Esophagus (tissue), 2 donors: ENCODE data around the gene TTYH3. TPM values are rescaled to one million over a fixed set of nuclear protein-coding genes. Genes with fewer than 3 reads are reported as not detected.

ENCODE experiments used
- H3K27ac ChIP-seq, 2 donors: one replicate each; pipeline ENCODE4 v1.5.1; 2013; ENCODE audit warnings: low read depth in 2 of 2, mild to moderate bottlenecking in 2 of 2, inconsistent platforms in 1 of 2, low read length in 1 of 2, moderate library complexity in 1 of 2
- H3K27me3 ChIP-seq, 2 donors: one replicate each; pipeline ENCODE4 v1.6.1; 2013; ENCODE audit warnings: low read length in 2 of 2, control low read depth in 1 of 2, mild to moderate bottlenecking in 1 of 2; ENCODE audit not compliant: insufficient read depth in 2 of 2, control insufficient read depth in 1 of 2
- H3K36me3 ChIP-seq, 2 donors: one replicate each; pipeline ENCODE4 v1.6.1; 2013; ENCODE audit warnings: low read length in 1 of 2; ENCODE audit not compliant: control insufficient read depth in 2 of 2, insufficient read depth in 2 of 2
- H3K4me1 ChIP-seq, 2 donors: one replicate each; pipeline ENCODE4 v1.6.1; 2013; ENCODE audit warnings: low read length in 1 of 2; ENCODE audit not compliant: control insufficient read depth in 2 of 2, insufficient read depth in 2 of 2
- H3K4me3 ChIP-seq, 2 donors: one replicate each; pipeline ENCODE4 v1.5.1; 2013; ENCODE audit warnings: low read length in 2 of 2, mild to moderate bottlenecking in 2 of 2, low read depth in 1 of 2, moderate library complexity in 1 of 2
- H3K9me3 ChIP-seq, 2 donors: one replicate each; pipeline ENCODE4 v1.6.1; 2013; ENCODE audit warnings: mild to moderate bottlenecking in 2 of 2, low read depth in 1 of 2, low read length in 1 of 2, moderate library complexity in 1 of 2; ENCODE audit not compliant: control insufficient read depth in 2 of 2, insufficient read depth in 1 of 2
- WGBS, 2 donors: extraction: QIAGEN DNeasy Blood & Tissue Kit; methylation state at CpG; one replicate each; pipeline ENCODE4 v1.1.7; 2013; 5-methylcytosine and 5-hydroxymethylcytosine counted together
- polyA plus RNA-seq, 2 donors: library from polyadenylated mRNA; stranded (reverse); fragments of 200-250 nt; gene quantifications; one replicate each; pipeline ENCODE4 v1.2.3, GENCODE V29; 2013
- donor health status: healthy with polysubstance abuse.
- donor health status: Bipolar disorder and iron deficiency.

Gene TTYH3
- polyA plus RNA-seq, 2 donors = 3.5 to 3.8 TPM

DNA sequence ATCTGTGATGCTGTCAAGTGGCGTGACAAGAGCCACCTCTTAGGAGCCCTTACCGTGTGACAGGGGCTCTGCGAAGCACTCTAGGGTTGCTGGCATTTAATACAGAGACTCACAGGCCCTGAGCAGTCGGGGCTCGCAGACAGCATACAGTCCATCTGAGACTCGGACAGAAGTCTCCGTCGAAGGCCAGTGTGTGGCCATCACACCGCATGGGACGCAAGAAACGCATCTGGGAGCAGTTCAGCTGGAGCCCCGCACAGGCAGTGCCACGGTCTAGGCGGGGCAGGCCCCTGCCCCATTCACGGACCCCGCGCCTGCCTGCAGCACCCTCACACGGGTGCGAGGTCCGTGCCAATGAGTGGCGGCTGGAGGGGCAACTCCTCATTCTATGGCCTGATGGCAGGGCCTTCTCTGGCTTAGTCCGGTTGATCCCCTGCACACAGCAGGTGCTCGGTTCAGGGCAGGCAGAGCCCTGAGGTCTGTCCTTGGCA, 39.4 kb upstream of the TTYH3 start:
- no peak overlapping the region for H3K27ac ChIP-seq
- no peaks in the 10 kb centered on the region for H3K27me3 ChIP-seq
- no peaks in the 10 kb centered on the region for H3K9me3 ChIP-seq
- H3K36me3 ChIP-seq = peaks cover 4 to 33% of the 10 kb centered on the region in 2 donors
- H3K4me3 ChIP-seq = no peak overlapping the region
- no peaks in the 10 kb centered on the region for H3K4me1 ChIP-seq
- 95 to 97% methylated on average over 23 of the region's 23 CpGs for WGBS, 2 donors

DNA sequence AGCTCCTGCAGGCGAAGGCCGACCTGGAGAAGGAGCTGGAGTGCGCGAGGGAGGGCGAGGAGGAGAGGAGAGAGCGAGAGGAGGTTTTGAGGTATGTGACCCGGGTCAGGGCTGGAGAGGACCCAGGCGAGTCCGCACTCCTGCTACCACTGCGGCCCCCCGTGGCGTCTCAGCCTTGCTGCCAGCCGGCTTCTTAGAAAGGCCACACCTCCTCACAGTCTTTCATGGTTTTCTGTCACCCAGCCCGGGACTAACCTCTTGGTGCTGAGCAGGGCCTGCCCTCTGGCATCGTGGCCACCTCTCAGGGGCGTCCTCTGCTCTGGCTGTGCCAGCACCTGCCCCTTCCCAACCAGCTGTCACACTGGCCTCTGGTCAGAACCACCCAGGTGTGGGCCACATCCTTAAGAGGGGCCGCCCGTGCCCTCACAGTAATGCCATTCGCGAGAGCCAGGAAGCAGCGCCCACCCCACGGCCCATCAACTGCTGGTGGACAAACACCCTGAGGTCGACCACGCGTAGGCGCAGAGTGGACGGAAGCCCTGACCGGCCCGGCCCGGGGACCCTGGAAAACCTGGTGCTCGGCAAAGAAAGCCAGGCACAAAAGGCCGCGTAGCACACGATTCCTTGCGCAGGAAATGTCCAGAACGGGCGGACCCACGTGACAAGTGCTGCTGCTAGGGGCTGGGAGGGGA, 38.6 kb upstream of the TTYH3 start:
- peaks cover 4 to 30% of the 10 kb centered on the region in 2 donors for H3K36me3 ChIP-seq
- no peak overlapping the region for H3K4me3 ChIP-seq
- H3K27ac ChIP-seq = no peak overlapping the region
- H3K4me1 ChIP-seq = no peaks in the 10 kb centered on the region
- no peaks in the 10 kb centered on the region for H3K27me3 ChIP-seq
- WGBS, 2 donors = 95 to 97% methylated on average over 38 of the region's 38 CpGs
- H3K9me3 ChIP-seq = no peaks in the 10 kb centered on the region

- 88 to 89% methylated on average over 10 of the region's 10 CpGs for WGBS, 2 donors
- Histone ChIP-seq H3K27ac (no peak overlapping the region), H3K4me1 (no peaks in the 10 kb centered on the region), H3K4me3 (no peak overlapping the region), H3K9me3 (no peaks in the 10 kb centered on the region), H3K27me3 (no peaks in the 10 kb centered on the region), H3K36me3 (peaks cover 4 to 37% of the 10 kb centered on the region in 2 donors)
These were observed 37.2 kb upstream of the TTYH3 start for GRCh38 chr7:2594599-2594998.

DNA sequence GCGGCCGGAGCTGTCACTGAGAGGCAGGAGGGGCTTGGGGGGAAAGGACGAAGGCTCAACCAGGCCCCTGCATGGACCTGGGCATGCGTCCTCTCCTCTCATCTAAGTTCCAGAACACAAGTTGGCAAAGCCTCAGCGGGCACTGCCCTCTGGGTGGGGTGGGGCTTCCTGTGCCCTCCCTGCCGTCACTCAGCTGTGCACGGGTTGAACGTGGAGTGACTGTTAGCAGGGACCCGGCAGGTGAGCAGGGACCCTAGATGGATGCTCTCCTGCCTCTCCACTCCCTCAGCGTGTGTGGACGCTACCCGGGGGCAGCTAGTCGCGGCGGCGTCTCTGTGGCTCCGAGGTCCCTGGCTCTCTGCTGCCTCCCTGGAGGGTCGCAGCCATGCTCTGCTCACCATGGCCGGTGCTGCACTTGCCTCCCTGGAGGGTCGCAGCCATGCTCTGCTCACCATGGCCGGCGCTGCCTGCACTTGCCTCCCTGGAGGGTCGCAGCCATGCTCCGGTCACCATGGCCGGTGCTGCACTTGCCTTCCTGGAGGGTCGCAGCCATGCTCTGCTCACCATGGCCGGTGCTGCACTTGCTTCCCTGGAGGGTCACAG, 36.4 kb upstream of the TTYH3 start:
- H3K27me3 ChIP-seq = no peaks in the 10 kb centered on the region
- no peaks in the 10 kb centered on the region for H3K9me3 ChIP-seq
- H3K4me3 ChIP-seq = no peak overlapping the region
- WGBS, 2 donors = 87 to 94% methylated on average over 27 of the region's 27 CpGs
- no peak overlapping the region for H3K27ac ChIP-seq
- peaks cover 4 to 35% of the 10 kb centered on the region in 2 donors for H3K36me3 ChIP-seq
- no peaks in the 10 kb centered on the region for H3K4me1 ChIP-seq

GRCh38 chr7:2596464-2597272, 35.1 kb upstream of the TTYH3 start:
- no peak overlapping the region for H3K27ac ChIP-seq
- no peak overlapping the region for H3K4me3 ChIP-seq
- peaks cover 4 to 41% of the 10 kb centered on the region in 2 donors for H3K36me3 ChIP-seq
- H3K4me1 ChIP-seq = no peaks in the 10 kb centered on the region
- H3K27me3 ChIP-seq = no peaks in the 10 kb centered on the region
- H3K9me3 ChIP-seq = no peaks in the 10 kb centered on the region
- 80 to 87% methylated on average over 22 of the region's 22 CpGs for WGBS, 2 donors

DNA sequence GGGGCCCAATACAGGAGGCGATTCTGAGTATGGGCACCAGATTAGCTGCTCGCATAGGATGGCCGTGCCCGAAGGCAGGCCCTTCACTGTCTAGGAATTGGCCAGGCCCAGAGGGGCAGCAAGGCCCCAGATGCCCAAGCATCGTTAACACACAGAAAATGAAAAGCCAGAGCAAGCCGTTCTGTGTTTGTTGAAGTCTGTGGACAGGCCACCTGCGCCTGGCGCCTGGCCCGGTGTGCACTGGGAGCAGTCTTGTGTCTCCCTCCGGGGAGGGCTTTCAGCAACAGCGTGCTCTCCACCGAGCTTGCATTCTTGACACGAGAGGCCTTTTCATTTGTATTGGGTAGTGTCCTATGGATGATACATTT, 34.5 kb upstream of the TTYH3 start:
- peaks cover 4 to 37% of the 10 kb centered on the region in 2 donors for H3K36me3 ChIP-seq
- 92 to 93% methylated on average over 13 of the region's 13 CpGs for WGBS, 2 donors

GRCh38 chr7:2598154-2598823, 33.5 kb upstream of the TTYH3 start:
- Histone ChIP-seq H3K36me3 (peaks cover 4 to 28% of the 10 kb centered on the region in 2 donors), H3K27me3 (no peaks in the 10 kb centered on the region), H3K4me1 (no peaks in the 10 kb centered on the region), H3K4me3 (no peak overlapping the region), H3K9me3 (no peaks in the 10 kb centered on the region), H3K27ac (no peak overlapping the region)
- WGBS, 2 donors = 90 to 93% methylated on average over 29 of the region's 29 CpGs

More for the DNA sequence above, 34.5 kb upstream of the TTYH3 start:
- Histone ChIP-seq H3K27ac (no peak overlapping the region), H3K4me1 (no peaks in the 10 kb centered on the region), H3K4me3 (no peak overlapping the region), H3K27me3 (no peaks in the 10 kb centered on the region), H3K9me3 (no peaks in the 10 kb centered on the region)

DNA sequence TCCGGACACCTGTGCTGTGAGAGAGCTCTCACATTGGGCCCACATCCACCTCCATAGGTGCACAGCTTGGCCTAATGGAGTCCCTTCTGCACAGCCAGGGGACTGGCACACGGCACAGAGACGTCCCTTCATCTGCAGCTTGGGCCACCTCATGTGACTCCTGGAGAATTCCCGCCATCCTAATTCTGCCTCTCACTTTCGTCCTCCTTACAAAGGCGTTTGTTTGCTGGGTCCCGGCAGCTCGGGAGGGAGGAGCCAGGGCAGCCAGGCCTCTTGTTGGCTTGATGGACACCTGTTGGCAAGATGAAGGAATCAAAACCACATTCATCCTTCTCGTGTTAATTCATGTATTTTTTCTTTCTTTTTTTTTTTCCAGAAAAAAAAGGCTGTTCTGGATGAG, 30.7 kb upstream of the TTYH3 start:
- H3K9me3 ChIP-seq = no peaks in the 10 kb centered on the region
- H3K27me3 ChIP-seq = no peaks in the 10 kb centered on the region
- H3K27ac ChIP-seq = no peak overlapping the region
- H3K4me3 ChIP-seq = no peak overlapping the region
- H3K4me1 ChIP-seq = no peaks in the 10 kb centered on the region
- peaks cover 0 to 19% of the 10 kb centered on the region in 2 donors for H3K36me3 ChIP-seq
- 72 to 79% methylated on average over 9 of the region's 9 CpGs for WGBS, 2 donors

DNA sequence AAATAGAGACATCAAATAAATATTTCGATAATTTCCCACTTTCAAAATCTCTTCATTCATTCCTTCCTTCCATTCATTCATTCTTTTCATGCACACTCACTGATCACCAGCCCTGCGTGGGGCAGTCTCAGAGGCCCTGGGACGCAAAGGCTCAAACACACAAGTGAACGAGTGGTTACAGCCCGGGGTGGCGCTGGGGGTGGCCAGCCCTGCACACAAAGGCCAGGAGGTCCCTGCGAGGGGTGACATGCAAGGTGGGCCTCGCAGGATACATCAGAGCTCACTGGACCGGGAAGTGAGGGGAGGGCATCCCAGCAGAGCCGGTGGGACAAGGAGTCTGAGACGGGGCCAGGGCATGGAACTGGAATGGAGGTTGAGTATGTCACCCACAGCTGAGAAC, 29.9 kb upstream of the TTYH3 start:
- 93% methylated on average over 11 of the region's 11 CpGs for WGBS, 2 donors

More for the DNA sequence above, 29.9 kb upstream of the TTYH3 start:
- no peaks in the 10 kb centered on the region for H3K9me3 ChIP-seq
- peaks cover 0 to 19% of the 10 kb centered on the region in 2 donors for H3K36me3 ChIP-seq
- H3K4me1 ChIP-seq = no peaks in the 10 kb centered on the region
- H3K27me3 ChIP-seq = no peaks in the 10 kb centered on the region
- H3K27ac ChIP-seq = no peak overlapping the region
- H3K4me3 ChIP-seq = no peak overlapping the region
